Fibroblast of villous mesenchyme (primary cell): ENCODE measurements around the gene MTUS2. TPM values are rescaled to one million over a fixed set of nuclear protein-coding genes. Genes with fewer than 3 reads are reported as not detected.

Source experiments
- DNase-seq: peaks from one replicate; pipeline ENCODE4 v3.0.0-alpha.2; 2010; ENCODE audit warnings: low read depth
- H3K4me3 ChIP-seq: 2 replicates; pipeline ENCODE4 v1.5.1; 2011; ENCODE audit warnings: low read depth, mild to moderate bottlenecking, low read length
- CTCF ChIP-seq: IDR thresholded peaks from 2 replicates; pipeline ENCODE4 v1.5.1; 2012; ENCODE audit warnings: low read depth, mild to moderate bottlenecking, low read length; ENCODE audit not compliant: insufficient read depth
- total RNA-seq: library from RNA; depleted of rRNA; stranded (reverse); fragments of >200 nt; gene quantifications from 2 replicates; pipeline ENCODE4 v1.2.3, GENCODE V29; 2012

The MTUS2 gene
- total RNA-seq, 1 donor = 1.3 TPM

DNA sequence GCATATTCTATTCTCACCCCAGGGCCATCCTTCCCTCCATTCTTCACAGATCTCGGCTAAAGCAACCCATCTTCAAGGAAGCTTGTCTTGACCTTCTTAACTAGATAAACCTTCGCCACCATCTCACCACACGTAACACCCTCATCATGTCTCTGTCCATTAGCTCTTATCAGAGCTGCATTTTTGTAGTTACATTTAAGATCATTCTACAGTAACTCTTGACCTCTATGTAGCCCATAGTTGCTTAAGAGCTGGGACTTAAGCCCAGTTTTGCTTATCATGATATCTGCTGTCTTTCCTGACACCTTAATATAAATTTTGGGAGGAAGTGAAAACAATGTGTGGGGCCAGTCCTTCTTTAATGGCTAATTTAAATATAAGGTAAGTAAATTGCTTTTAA is 345.1 kb downstream of the MTUS2 start:
- H3K4me3 ChIP-seq = no peak overlapping the region
- no peak for TF ChIP-seq CTCF
- peak; percentile 9 for DNase-seq

GRCh38 chr13:29165840-29166239 is 345.7 kb downstream of the MTUS2 start:
- H3K4me3 ChIP-seq = no peak overlapping the region
- TF ChIP-seq CTCF = no peak
- peak; percentile 51 for DNase-seq

GRCh38 chr13:29170436-29171082 is 350.4 kb downstream of the MTUS2 start:
- TF ChIP-seq CTCF = no peak
- no peak overlapping the region for H3K4me3 ChIP-seq
- no peak for DNase-seq

DNA sequence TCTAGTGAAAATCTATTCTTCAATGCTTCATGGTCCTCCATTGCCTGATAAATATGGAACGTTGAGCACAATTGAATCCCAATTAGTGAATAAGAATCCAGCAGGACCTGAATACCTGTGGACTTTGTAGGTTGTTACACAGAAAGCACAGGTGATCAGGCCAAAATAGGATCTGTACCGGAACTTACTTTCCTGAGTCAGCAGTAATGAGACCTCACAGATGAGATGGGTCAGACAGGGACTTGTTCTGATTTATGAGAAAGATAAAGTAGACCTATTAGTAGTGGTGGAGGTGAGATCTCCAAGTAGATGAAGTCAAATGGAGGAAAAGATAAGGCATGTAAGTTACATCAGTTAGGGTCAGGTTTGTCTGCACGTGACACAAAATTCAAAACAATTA is 351.1 kb downstream of the MTUS2 start:
- DNase-seq = no peak
- H3K4me3 ChIP-seq = no peak overlapping the region
- no peak for TF ChIP-seq CTCF

GRCh38 chr13:29174093-29174492 is 354.0 kb downstream of the MTUS2 start:
- no peak overlapping the region for H3K4me3 ChIP-seq
- no peak for TF ChIP-seq CTCF
- DNase-seq = no peak

GRCh38 chr13:29175250-29175873 is 355.2 kb downstream of the MTUS2 start:
- no peak overlapping the region for H3K4me3 ChIP-seq
- DNase-seq = no peak
- TF ChIP-seq CTCF = no peak
